NCI-H2171 treated with DMSO at 0.1 percent for 48 hours (cell line): Measurements from ENCODE around the gene TRPV4.
"Not testable (repeated sequence)": the region's sequence is repeated elsewhere in the genome, so short reads cannot be mapped to it uniquely, and the experiment has no call there.

Experiments used
- DNase-seq: peaks from one replicate; lab custom pipeline; 2025; lab: John Stamatoyannopoulos, UW

Gene TRPV4

DNA sequence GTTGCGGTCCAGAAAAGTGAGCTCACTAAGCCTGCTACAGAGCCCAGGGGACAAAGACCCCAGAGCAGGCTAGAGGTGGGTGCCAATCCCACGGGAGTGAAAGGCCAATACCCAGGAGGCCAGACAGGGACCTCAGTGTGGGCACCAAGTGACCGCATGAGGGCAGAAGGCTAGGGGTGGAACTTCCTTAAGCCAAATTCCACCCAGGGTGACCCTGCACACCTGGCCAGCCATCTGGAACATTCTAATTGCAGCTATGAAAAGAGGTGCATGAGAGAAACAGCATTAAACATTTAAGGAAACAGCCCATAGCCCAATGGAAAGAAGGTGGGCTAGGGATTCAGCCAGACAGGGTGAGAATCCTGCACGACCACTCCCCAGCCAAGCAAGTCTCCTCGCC lies 27.8 kb upstream of the TRPV4 start:
- no peak for DNase-seq

DNA sequence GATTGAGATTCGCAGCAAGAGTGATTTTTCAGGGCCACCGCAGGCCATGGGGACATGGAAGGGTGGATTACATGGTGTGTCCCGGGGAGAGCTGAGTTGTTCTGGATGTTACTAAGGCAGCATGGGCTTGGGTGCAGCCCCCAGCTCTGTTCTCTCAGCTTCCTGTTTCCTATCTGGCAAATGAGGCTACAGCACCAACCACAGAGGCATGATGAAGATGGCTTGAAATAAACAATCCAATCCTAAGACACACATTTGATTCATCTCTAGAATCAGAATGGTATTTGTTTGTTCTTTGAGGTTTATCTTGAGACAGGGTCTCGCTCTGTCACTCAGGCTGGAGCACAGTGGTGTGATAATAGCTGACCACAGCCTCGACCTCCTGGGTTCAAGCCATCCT lies 25.6 kb upstream of the TRPV4 start:
- DNase-seq = no peak

DNA sequence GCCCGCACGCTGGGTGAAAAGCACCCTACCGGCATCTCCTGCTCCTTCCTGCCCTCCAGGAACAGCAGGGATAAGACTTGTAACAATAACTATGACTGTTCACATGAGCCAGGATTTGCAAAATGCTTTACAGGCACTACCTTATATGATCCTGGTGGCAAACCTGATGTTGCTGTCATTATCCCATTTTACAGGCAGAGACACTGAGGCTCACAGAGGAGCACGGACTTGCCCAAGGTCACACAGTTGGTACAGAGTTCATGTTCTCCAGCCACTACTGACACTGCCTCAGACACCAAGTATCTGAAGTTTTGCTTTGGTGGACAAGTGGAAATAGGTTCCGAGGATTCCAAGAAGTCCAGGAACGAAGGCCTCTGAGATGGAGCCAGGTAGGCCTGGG lies 24.5 kb upstream of the TRPV4 start:
- DNase-seq = no peak

DNA sequence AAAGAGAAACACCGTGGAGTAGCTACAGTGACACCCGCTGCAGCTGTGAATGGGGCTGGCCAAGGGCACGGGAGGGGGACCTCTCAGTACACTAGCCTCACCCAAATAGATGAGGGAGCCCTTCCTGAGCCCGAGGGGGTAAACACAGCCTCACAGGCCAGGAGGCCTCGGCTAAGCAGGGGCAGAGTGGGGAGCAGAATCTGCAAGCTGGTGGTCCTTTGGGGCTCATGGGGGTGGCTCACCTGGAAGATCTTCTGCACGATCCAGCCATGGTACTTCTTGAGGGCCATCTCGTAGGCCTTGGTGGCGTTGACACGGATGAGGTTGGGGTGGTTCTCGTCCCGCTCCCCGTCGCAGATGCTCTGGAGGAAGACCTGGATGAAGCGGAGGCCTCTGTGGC lies 22.2 kb upstream of the TRPV4 start:
- no peak for DNase-seq

DNA sequence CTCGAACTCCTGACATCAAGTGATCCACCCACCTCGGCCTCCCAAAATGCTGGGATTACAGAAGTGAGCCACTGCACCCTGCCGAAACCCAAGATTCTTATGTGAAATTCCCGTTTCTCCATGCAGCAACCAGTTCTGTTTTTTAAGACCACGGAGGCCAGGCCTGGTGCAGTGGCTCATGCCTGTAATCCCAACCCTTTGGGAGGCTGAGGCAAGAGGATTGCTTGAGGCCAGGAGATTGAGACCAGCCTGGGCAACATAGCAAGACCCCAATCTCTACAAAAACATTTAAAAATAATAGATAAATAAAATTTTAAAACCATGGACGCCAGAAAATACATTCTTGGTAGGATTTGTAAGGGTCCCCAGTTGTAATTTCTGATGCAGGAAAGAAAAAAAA lies 17.3 kb upstream of the TRPV4 start:
- DNase-seq = not testable (repeated sequence)

DNA sequence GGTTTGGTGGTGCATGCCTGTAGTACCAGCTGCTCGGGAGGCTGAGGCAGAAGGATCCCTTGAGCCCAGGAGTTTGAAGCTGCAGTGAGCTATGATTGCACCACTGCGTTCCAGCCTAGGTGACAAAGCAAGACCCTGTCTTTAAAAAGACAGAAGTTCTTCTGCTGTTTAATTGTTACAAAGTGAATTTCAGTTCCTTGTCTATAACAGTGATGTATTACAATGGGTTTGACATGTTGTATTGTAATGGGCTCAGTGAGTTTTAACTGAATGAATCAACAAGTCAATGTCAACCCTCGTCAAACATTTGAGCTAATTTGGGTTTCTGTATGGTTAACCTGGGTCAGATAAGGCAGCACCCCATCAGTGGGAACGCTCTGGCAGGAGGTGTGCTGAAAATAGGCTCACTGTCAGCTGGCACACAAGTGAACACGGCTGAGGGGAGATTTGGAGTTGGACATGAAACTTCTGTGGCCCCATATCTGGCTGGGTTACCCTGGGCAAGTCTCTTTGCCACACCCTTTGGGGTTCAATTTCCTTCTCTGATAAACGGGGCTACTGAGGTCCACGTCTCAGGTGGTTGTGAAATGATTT lies 14.0 kb upstream of the TRPV4 start:
- DNase-seq = no peak

DNA sequence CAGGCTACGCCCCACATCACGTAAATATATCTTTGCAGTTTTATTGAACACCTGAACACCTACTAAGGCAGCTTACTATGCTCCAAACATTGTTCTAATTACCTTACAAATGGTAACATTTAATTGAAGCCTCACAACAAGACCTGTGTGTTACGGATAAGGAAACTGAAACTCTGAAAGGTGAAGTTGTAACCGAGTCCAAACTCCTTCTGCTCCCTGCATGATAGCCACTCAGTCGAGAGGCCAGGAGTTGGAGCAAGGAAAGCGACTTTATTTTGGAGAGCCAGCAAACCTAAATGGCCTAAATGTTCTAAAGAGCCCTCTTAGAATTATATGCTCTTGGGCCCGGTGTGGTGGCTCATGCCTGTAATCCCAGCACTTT lies 12.6 kb upstream of the TRPV4 start:
- DNase-seq = no peak

DNA sequence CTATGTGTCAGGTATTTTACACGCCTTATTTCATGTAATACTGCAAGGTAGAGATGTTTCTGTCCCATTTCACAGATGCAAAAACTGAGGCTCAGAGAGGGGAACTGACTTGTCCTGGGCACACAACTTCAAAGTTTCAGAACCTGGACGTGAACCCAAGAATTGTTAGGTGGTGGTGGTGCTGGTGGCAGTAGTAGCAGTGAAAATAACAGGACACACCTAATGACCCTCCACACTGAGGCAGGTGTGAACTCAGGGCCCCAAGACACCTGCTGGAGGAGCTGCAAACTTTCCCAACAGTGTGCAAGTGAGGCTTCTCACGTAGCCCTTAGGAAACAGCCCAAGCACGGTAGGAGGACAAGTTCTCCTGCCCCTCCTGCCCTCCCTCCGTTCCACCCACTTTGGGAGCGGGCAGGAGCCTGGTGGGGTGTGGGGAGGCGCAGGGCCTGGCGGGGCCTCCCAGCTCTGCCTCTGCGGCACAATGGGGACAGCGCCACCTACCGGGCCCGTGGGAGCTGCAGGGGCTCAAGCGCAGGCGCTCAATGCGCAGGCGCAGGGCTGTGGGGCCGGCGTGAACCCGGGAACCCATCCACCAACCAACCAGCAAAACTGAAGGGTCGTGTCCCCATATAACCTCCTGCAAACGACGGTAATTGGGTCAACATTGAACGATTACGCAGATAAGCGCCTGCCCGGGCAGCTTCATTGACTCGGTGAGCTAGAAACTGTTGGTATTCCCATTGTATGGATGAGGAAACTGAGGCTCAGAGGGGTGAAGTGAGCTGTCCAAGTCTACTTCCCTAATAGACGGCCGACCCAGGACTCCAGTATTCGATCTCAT lies 12.0 kb upstream of the TRPV4 start:
- peak; percentile 75 for DNase-seq

DNA sequence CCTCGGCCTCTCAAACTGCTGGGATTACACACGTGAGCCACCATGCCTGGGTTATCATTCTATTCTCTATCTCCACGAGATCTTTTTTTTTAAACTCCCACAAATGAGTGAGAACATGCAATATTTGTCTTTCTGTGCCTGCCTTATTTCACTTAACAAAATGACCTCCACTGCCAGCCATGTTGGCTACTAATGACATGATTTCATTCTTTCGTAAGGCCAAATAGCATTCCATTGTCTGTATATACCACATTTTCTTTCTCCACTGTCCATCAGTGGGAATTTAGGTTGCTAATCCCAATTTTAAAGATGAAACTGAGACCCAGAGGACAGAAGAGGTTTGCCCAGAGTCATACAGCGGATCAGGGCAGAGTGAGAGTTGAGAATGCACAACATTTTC lies 10.9 kb upstream of the TRPV4 start:
- no peak for DNase-seq

DNA sequence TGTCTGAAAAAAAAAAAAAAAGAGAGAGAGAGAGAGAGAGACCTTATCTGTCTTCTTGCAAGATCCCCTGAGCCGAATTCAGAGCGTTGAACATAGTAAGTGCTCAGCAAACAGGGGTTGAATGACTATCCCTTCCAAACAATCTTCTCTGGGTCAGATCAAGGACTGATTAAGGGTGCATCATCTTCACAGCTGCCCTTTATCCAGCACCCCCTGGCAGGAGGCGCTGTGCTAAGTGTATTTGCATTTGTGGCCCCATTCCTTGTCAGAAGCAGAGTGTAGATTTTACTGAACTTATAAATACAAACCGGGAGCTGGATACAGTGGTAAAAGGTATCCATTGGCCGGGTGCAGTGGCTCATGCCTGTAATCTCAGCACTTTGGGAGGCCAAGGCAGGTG lies 8.8 kb upstream of the TRPV4 start:
- no peak for DNase-seq

DNA sequence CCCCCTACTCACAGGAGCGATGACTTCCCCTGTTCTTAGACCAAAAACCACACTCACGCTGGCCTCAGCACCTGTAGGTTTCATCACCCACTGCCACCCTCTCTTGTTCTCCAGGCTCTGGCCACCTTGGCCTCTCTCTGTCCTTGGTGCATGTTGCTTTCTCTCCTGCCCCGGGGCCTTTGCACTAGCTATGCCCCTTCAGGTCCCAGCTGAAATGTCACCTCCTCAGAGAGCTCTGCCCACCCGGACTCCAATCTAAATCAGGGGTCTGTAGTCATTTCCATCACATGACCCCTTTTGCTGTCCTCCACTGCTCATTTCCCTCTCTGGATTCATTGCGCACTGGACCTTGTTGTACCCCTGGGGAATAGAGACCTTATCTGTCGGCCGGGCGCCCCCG lies 8.2 kb upstream of the TRPV4 start:
- DNase-seq = no peak

DNA sequence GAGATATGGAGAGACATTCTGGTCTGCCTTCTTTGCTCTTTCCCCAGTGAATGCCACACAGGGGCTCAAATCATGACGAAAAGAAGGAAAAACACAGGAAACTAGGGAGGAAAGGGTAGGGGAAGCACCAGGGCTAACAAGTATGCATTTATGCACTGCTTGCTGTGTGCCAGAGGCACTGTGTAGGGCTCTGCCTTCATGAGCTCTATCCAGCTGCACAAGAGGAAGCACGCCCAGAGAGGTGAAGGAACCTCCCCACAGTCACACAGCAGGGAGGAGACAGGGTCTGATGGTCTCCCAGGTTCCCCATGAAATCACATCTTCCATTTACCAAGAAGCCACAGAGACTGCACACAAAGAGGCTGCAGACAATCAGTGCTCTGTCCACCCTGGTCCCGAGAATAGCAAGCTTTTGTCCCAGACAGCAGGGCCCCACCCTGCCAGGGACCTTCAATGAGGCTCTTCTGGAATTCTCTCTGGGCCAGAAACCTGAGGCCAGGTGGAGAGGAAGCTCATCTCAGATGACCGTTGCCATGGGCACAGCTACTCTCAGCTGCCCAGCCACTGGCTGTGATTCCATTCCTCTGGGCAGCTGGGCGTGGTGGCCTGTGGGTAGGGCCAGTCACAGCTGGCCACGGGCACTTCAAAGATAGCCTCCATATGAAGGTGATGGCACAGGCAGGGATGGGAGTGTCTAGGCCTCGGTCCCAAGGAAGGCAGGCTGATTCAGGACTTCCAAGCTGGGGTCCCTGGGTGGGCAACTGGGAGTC lies 7.3 kb upstream of the TRPV4 start:
- DNase-seq = no peak

DNA sequence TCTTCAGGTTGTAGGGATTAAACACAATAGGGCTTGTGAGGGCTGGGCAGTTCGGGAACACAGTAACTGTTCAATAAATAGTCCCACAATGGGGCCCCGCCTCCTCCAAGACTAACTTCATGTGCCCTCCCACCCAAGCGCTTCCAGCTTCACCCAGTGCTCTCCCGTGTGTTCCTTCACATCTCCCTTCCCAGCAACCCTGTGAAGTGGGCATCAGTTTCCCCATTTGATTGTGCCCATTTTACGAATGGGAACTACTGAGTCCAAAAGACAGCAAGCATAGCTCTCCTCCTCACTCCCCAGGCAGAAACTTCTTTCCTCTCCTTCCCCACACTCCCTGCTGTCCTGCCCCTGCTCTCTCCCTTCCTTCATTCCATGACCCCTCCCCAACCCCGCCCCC lies 6.2 kb upstream of the TRPV4 start:
- DNase-seq = no peak

DNA sequence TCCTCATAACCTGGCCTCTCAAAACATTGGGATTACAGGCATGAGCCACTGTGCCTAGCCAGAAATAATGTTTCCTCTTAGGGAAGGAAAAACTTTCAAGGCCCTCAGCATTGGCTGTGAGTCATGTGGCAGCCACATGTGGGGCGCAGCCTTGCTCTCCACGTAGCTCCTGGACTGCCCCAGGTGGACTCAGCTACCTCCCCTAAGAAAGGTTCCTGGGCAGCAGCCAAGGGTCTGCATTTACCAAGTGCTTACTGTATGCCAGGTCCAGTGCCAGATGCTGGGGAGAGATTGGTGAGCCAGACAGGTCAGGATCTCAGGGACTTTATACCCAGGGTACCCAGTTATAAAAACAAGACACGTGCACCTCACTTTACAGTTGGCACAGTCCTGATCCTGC lies 3.7 kb upstream of the TRPV4 start:
- DNase-seq = no peak

DNA sequence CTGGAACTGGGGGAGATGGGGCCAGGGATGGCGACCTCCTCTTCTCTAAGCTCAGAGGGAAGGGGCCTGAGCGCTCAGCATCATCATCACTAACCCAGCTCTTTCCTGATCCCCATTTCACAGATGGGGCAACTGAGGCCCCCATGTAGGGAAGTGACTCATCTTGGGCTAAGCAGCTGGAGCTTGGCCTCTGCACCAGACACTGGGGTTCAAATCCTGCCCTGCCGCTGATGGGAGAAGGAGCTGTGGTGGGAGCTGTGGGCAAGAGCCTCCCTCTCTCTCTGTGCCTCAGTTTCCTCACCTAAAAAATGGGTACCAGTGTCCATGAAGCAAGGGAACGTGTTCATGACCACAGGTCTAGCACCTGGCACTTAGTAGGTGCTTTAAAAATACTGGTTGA lies 2.6 kb upstream of the TRPV4 start:
- DNase-seq = no peak

DNA sequence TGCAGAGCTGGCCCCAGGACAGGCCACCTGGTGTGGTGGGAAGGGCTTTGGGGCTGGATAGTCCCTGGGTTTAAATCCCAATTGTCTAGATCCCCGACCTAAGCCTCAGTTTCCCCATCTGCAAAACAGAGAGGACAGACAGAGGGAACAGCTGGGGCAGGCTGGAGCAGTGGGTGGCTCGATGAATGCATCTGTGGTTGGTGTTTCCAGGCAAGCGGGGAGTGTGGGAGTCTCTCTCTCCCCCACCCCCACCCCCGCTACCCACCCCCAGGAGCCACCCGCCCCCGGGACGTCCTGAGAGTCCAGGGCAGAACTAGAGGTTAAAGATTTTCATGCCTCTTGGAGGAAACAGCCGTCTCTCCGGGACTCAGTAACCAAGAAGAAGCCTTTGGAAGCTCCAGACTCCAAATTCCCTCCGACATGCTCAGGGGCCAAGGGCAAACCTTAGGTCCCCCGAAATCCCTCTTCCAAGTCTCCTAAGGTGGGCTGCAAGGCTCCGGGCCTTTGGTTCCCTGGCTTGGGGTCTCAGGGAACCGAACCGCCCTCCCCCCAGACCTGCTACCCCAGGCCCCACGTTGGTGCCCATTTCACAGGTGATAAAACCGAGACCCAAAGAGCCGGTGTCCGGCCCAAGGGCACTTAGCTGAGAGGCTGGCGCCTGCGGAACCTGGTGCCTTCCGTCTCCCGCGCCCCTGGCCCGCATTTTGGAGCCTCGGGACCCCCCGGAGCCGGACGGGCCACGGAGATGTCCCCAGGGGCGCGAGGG lies 474 bp downstream of the TRPV4 start:
- no peak for DNase-seq

DNA sequence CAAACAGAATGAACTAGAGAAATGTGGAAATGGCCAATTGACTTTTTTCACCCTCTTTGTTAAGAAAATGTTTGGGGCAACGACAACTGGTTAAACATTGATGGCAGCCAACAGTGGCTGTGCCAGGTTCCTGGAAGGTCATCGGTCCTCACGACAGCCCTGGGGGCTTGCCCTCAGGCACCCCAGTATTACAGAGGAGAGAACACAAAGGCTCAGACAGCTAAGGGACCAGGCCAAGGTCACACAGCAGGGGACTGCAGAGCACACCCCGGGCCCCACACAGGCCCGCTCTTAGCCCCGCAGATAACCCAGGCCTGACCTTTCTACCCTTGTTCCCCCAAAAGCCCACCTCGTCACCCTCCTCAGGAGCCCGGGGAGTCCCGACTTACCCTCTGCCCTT lies 1.3 kb downstream of the TRPV4 start:
- DNase-seq = no peak

DNA sequence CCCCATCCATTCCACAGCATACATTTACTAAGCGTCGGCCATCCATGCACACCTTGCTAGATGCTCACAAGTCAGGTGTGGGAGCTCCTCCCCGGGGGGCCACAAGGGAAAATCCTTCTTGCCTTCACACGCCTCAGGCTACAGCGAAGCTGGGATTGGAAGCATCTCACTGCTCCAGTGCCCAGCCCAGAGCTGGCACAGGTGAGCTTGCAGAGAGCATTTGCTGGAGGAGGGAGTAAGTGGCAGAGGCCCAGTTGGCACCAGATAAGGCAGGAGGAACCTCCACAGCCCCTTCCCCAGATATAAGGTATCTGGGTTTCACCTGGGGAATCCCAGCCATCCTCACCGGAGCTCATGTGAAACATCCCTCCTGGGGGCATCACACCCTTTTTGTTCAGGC lies 1.8 kb downstream of the TRPV4 start:
- DNase-seq = no peak

DNA sequence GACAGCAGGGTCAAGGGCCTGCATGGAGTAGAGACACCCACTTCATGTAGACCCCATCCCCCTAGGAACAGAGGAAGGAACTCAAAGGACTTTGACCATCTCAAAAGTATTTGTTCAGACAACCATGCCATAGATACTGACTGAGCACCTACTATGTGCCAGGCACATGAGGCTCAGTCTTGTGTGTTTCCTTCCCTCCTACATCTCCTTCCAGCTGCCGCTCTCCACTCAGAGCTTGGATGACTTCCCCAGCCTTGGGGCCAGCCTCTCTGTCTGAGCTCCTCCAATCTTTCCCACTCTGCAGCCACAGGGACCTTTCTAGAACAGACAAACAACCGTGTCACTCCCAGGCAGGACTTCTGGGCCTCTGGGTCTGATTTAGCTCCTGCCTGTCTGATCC lies 2.5 kb downstream of the TRPV4 start:
- no peak for DNase-seq

DNA sequence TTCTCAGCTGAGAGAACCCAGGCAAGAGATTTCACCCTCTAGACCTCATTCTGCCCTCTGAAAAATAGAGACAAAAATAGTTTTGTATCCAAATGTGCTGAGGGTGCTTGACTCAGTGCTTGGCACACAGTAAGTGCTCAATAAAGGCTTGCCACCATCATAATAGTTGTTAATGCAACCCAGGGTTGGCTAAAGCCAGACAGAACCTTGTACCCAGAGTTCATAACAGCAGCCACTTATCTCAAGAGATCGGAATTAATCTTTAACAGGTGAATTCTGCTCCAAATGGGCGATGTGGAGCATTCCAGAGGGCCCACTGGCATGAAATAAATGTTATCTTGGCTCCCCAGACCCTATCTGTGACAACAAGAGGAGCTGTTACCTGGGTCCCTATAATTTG lies 2.9 kb downstream of the TRPV4 start:
- DNase-seq = no peak

DNA sequence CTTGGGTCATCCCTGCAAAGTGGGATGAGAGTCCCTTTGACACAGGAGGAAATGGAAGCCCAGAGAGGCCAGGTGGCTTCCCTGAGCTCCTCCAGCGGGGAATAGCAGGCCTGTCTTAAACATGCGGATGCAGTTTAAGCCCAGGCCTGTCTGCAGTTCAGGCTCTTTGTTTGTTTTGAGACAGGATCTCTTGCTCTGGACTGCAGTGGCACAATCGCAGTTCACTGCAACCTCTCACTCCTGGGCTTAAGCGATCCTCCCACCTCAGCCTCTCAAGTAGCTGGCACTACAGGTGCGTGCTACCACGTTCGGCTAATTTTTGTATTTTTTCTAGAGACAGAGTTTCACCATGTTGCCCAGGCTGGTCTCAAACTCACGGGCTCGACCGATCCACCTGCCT lies 3.5 kb downstream of the TRPV4 start:
- DNase-seq = no peak

DNA sequence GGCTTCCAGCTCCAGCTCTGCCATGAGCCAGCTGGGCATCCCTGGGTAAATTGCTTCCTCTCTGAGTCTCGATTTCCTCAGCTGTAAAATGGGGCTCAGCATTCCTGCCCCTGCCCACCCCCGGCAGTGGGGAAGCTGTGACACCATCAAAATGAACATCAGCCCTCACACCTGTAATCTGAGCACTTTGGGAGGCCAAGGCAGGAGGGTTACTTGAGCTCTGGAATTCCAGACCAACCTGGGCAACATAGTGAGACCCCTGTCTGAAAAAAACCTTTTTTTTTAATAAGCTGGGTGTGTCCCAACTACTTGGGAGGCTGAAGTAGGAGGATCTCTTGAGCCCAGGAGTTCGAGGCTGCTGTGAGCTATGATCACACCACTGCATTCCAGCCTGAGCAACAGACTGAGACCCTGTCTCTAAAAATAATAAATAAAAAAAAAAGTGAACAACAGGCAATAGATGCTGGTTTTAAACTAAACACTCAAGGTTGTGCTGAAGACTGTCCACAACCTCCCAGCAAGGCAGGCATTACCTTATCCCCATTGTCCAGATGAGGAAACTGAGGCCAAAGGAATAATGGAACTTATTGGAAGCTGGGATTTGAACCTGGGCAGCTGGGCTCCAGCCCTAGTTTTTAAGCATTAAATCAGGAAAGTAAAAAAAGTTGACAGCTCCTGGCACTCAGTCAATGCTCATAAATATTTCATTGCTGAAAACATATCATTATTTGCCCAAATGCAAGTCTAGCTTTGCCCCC lies 4.3 kb downstream of the TRPV4 start:
- no peak for DNase-seq
